Liver (tissue), 9 donors: ENCODE results near the gene SLC17A7. TPM values are rescaled to one million over a fixed set of nuclear protein-coding genes. Genes with fewer than 3 reads are reported as not detected.
A peak's percentile ranks its signal among the peaks of the same experiment; 100 is the strongest.

Experiments
- DNase-seq: peaks from one replicate; pipeline ENCODE4 v3.0.0-alpha.2; 2017; ENCODE audit warnings: low spot score
- H3K27ac ChIP-seq, 2 donors: one replicate each; pipeline ENCODE4 v1.7.0; 2013; ENCODE audit warnings: inconsistent platforms in 2 of 2, low read length in 2 of 2, control low read depth in 1 of 2, low read depth in 1 of 2, mild to moderate bottlenecking in 1 of 2
- H3K27me3 ChIP-seq, 4 donors: one replicate each; pipeline versions ENCODE4 v1.6.1 to v1.7.0; 2013; ENCODE audit warnings: low read length in 3 of 4, inconsistent platforms in 1 of 4, mild to moderate bottlenecking in 1 of 4, moderate library complexity in 1 of 4; ENCODE audit not compliant: control insufficient read depth in 4 of 4, insufficient read depth in 4 of 4
- H3K36me3 ChIP-seq, 4 donors: one replicate each; pipeline versions ENCODE4 v1.6.1 to v1.7.0; 2013; ENCODE audit warnings: low read length in 3 of 4, mild to moderate bottlenecking in 3 of 4, low read depth in 1 of 4, moderate library complexity in 1 of 4; ENCODE audit not compliant: control insufficient read depth in 4 of 4, insufficient read depth in 3 of 4
- H3K4me1 ChIP-seq, 4 donors: one replicate each; pipeline versions ENCODE4 v1.6.1 to v1.7.0; 2013; ENCODE audit warnings: low read length in 3 of 4, mild to moderate bottlenecking in 3 of 4, moderate library complexity in 1 of 4; ENCODE audit not compliant: control insufficient read depth in 4 of 4, insufficient read depth in 4 of 4
- H3K4me3 ChIP-seq, 3 donors: one replicate each; pipeline versions ENCODE4 v1.6.1 to v1.7.0; 2013; ENCODE audit warnings: low read length in 3 of 3, control low read depth in 1 of 3, low read depth in 1 of 3, mild to moderate bottlenecking in 1 of 3
- H3K9ac ChIP-seq, 2 donors: one replicate each; pipeline ENCODE4 v1.7.0; 2013; ENCODE audit warnings: low read length in 2 of 2, mild to moderate bottlenecking in 2 of 2, moderate library complexity in 2 of 2, control low read depth in 1 of 2, low read depth in 1 of 2
- H3K9me3 ChIP-seq, 4 donors: one replicate each; pipeline versions ENCODE4 v1.6.1 to v1.7.0; 2013; ENCODE audit warnings: low read length in 3 of 4; ENCODE audit not compliant: control insufficient read depth in 4 of 4
- ATF3 ChIP-seq: IDR thresholded peaks from 2 replicates; pipeline ENCODE4 v1.6.1; 2016; ENCODE audit warnings: antibody characterized with exemption
- CTCF ChIP-seq: fragments of 150-350 bp; IDR thresholded peaks from 2 replicates; pipeline ENCODE4 v1.5.1; 2017; ENCODE audit warnings: improper control_type of control experiment, low read depth, low read length; ENCODE audit not compliant: missing input control
- EGR1 ChIP-seq, 2 donors: IDR thresholded peaks; 2 replicates each; pipeline ENCODE4 v1.6.1; 2016 to 2018; ENCODE audit warnings: antibody characterized with exemption in 2 of 2, low read depth in 2 of 2
- FOXA1 ChIP-seq: IDR thresholded peaks from 2 replicates; pipeline ENCODE4 v1.6.1; 2016; ENCODE audit warnings: antibody characterized with exemption
- FOXA2 ChIP-seq: IDR thresholded peaks from 2 replicates; pipeline ENCODE4 v1.6.1; 2016; ENCODE audit warnings: antibody characterized with exemption
- GABPA ChIP-seq, 2 donors: IDR thresholded peaks in 1 of 2; conservative IDR thresholded peaks in 1 of 2; 2 replicates each; pipeline ENCODE4 v1.6.1; 2016; ENCODE audit warnings: antibody characterized with exemption in 2 of 2, mild to moderate bottlenecking in 1 of 2, moderate library complexity in 1 of 2
- HNF4A ChIP-seq, 2 donors: conservative IDR thresholded peaks; 2 replicates each; pipeline ENCODE4 v1.6.1; 2016; ENCODE audit warnings: antibody characterized with exemption in 2 of 2, mild to moderate bottlenecking in 2 of 2
- HNF4G ChIP-seq: IDR thresholded peaks from 2 replicates; pipeline ENCODE4 v1.6.1; 2016; ENCODE audit warnings: antibody characterized with exemption
- JUND ChIP-seq, 2 donors: IDR thresholded peaks; 2 replicates each; pipeline ENCODE4 v1.6.1; 2016; ENCODE audit warnings: antibody characterized with exemption in 2 of 2
- MAX ChIP-seq: IDR thresholded peaks from 2 replicates; pipeline ENCODE4 v1.6.1; 2016; ENCODE audit warnings: antibody characterized with exemption
- NR2F2 ChIP-seq: IDR thresholded peaks from 2 replicates; pipeline ENCODE4 v1.6.1; 2016; ENCODE audit warnings: antibody characterized with exemption
- RAD21 ChIP-seq, 2 donors: IDR thresholded peaks; 2 replicates each; pipeline ENCODE4 v1.6.1; 2016; ENCODE audit warnings: antibody characterized with exemption in 2 of 2, mild to moderate bottlenecking in 2 of 2
- REST ChIP-seq: IDR thresholded peaks from 2 replicates; pipeline ENCODE4 v1.6.1; 2016; ENCODE audit warnings: antibody characterized with exemption, mild to moderate bottlenecking
- RXRA ChIP-seq, 2 donors: IDR thresholded peaks; 2 replicates each; pipeline ENCODE4 v1.6.1; 2017 to 2018; ENCODE audit warnings: antibody characterized with exemption in 2 of 2, mild to moderate bottlenecking in 1 of 2
- SP1 ChIP-seq: IDR thresholded peaks from 2 replicates; pipeline ENCODE4 v1.6.1; 2018; ENCODE audit warnings: antibody characterized with exemption, mild to moderate bottlenecking
- TAF1 ChIP-seq: conservative IDR thresholded peaks from 2 replicates; pipeline ENCODE4 v1.6.1; 2016; ENCODE audit warnings: antibody characterized with exemption, mild to moderate bottlenecking
- YY1 ChIP-seq: IDR thresholded peaks from 2 replicates; pipeline ENCODE4 v1.6.1; 2016; ENCODE audit warnings: antibody characterized with exemption, mild to moderate bottlenecking
- WGBS: extraction: QIAGEN DNeasy Blood & Tissue Kit; methylation state at CpG from one replicate; pipeline ENCODE4 v1.1.7; 2013; 5-methylcytosine and 5-hydroxymethylcytosine counted together
- polyA plus RNA-seq, 2 donors: library from polyadenylated mRNA; stranded (reverse) in 1 of 2; unstranded in 1 of 2; fragments of 200-250 nt in 1 of 2; fragments of >200 nt in 1 of 2; fragmentation: Nextera tagmentation in 1 of 2; extraction: Ambion mirVana in 1 of 2; gene quantifications; one replicate each; pipeline versions ENCODE4 v1.2.1 to v1.2.3, GENCODE V29; 2013 to 2015
- total RNA-seq, 2 donors: library from RNA; depleted of rRNA; stranded (reverse); fragments of >200 nt; gene quantifications; one replicate each; pipeline ENCODE4 v1.2.3, GENCODE V29; 2014
- donor health status: healthy.
- donor health status: healthy.
- donor health status: healthy.
- donor health status: healthy.
- donor health status: healthy.

The SLC17A7 gene
- total and polyA plus RNA-seq, 4 donors: 0.06 to 0.08 TPM; not detected in 2

GRCh38 chr19:49486710-49487276 is 45.5 kb upstream of the SLC17A7 start:
- Histone ChIP-seq H3K36me3 (peaks cover 15 to 23% (median 21%) of the 10 kb centered on the region in 4 donors), H3K9ac (no peak overlapping the region), H3K4me3 (peak overlapping the region; percentile 16 to 35 (median 32)), H3K27me3 (no peaks in the 10 kb centered on the region), H3K27ac (peak overlapping the region; percentile 28 to 74), H3K4me1 (peaks cover 0 to 21% (median 16%) of the 10 kb centered on the region in 4 donors), H3K9me3 (no peaks in the 10 kb centered on the region)
- DNase-seq: no peak
- TF ChIP-seq NR2F2 (no peak), REST (no peak), FOXA1 (no peak), JUND (IDR thresholded peaks at IDR 0.05) (no peak), RXRA (IDR thresholded peaks at IDR 0.05) (no peak), YY1 (no peak), GABPA (IDR thresholded peaks at IDR 0.05 in 1 of 2, conservative IDR thresholded peaks at IDR 0.05 in 1 of 2) (no peak), MAX (no peak), RAD21 (IDR thresholded peaks at IDR 0.05) (no peak)
- 63% methylated on average over 23 of the region's 23 CpGs for WGBS

GRCh38 chr19:49486232-49486631 is 44.9 kb upstream of the SLC17A7 start:
- peaks cover 15 to 18% (median 17%) of the 10 kb centered on the region in 4 donors for H3K36me3 ChIP-seq
- 92% methylated on average over 7 of the region's 7 CpGs for WGBS
- H3K27me3 ChIP-seq: no peaks in the 10 kb centered on the region
- peaks cover 0 to 21% (median 16%) of the 10 kb centered on the region in 4 donors for H3K4me1 ChIP-seq
- H3K27ac ChIP-seq: no peak overlapping the region
- no peaks in the 10 kb centered on the region for H3K9me3 ChIP-seq
- H3K9ac ChIP-seq: no peak overlapping the region
- H3K4me3 ChIP-seq: no peak overlapping the region
- no peak for DNase-seq
- no peak for TF ChIP-seq FOXA1
- no peak for TF ChIP-seq SP1
- TF ChIP-seq GABPA (IDR thresholded peaks at IDR 0.05 in 1 of 2, conservative IDR thresholded peaks at IDR 0.05 in 1 of 2): no peak
- no peak for TF ChIP-seq TAF1
- no peak for TF ChIP-seq RAD21 (IDR thresholded peaks at IDR 0.05)
- TF ChIP-seq EGR1 (IDR thresholded peaks at IDR 0.05; ENCODE audit: low read depth in 2 of 2): no peak
- no peak for TF ChIP-seq FOXA2
- no peak for TF ChIP-seq ATF3
- TF ChIP-seq YY1: no peak
- no peak for TF ChIP-seq RXRA (IDR thresholded peaks at IDR 0.05)
- TF ChIP-seq HNF4G: no peak
- no peak for TF ChIP-seq CTCF
- TF ChIP-seq HNF4A (conservative IDR thresholded peaks at IDR 0.05): no peak
